ENCODE data around the gene OR56A5.

OR56A5 gene

DNA sequence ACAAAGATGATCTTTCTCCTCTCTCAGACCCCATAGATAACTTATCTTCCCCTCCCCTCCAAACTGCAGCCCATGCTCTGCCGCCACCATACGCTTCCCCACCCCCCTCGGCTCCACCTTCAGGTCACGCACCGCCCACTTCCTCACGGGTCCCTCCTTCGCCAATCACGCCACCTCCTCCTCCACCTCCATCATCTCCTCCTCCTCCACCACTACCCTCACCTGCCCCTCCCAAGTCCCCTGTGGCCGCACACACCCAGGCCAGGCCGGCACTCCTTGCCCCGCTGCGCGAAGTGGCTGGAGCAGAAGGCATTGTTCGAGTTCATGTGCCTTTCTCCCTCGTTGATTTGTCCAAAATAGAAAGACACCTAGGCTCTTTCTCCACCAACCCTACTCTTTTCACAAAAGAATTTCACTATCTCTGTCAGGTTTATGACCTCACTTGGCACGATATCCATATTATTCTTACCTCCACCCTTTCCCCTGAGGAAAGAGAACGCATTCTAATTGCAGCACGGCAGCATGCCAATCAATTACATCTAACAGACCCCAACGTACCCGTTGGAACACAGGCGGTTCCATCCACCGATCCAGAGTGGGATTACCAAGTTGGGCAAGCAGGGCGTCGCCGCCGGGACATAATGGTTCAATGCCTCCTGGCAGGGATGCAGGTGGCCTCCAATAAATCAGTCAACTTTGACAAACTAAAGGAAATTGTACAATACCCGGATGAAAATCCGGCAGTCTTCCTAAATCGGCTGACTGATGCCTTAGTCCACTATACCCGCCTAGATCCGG is 38.5 kb downstream of the OR56A5 start:
- Histone ChIP-seq H3K4me2 (ENCODE audit: low read depth, low read length) (no peak overlapping the region), H3K9me2 (replicated peaks; ENCODE audit: insufficient read depth, low read length) (no peaks in the 10 kb centered on the region), H3F3A (ENCODE audit: insufficient read depth, low read length) (no peaks in the 10 kb centered on the region), H3K9ac (ENCODE audit: low read length) (no peak overlapping the region), H3K4me3 (ENCODE audit: low read length) (no peak overlapping the region), H3K27me3 (replicated peaks; ENCODE audit: insufficient read depth, low read length) (no peaks in the 10 kb centered on the region), H4K20me1 (ENCODE audit: insufficient read depth, low read length) (no peaks in the 10 kb centered on the region), H3K9me3 (replicated peaks; ENCODE audit: insufficient read depth, low read length) (no peaks in the 10 kb centered on the region), H3K36me3 (replicated peaks; ENCODE audit: insufficient read depth, low read length) (no peaks in the 10 kb centered on the region), H3K27ac (ENCODE audit: low read length) (no peak overlapping the region), H3K79me2 (ENCODE audit: low read length) (no peaks in the 10 kb centered on the region), H2AFZ (ENCODE audit: low read length) (no peak overlapping the region), H3K4me1 (ENCODE audit: low read length) (no peaks in the 10 kb centered on the region)
- TF ChIP-seq, protein P1, sequence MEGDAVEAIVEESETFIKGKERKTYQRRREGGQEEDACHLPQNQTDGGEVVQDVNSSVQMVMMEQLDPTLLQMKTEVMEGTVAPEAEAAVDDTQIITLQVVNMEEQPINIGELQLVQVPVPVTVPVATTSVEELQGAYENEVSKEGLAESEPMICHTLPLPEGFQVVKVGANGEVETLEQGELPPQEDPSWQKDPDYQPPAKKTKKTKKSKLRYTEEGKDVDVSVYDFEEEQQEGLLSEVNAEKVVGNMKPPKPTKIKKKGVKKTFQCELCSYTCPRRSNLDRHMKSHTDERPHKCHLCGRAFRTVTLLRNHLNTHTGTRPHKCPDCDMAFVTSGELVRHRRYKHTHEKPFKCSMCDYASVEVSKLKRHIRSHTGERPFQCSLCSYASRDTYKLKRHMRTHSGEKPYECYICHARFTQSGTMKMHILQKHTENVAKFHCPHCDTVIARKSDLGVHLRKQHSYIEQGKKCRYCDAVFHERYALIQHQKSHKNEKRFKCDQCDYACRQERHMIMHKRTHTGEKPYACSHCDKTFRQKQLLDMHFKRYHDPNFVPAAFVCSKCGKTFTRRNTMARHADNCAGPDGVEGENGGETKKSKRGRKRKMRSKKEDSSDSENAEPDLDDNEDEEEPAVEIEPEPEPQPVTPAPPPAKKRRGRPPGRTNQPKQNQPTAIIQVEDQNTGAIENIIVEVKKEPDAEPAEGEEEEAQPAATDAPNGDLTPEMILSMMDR (IDR thresholded peaks at IDR 0.05; ENCODE audit: low read length) = no peak
- no peak for TF ChIP-seq EZH2phosphoT487 (IDR thresholded peaks at IDR 0.05; ENCODE audit: low read length)
- TF ChIP-seq EZH2 (optimal IDR thresholded peaks at IDR 0.05; ENCODE audit: low read depth, low read length) = no peak
- no peak for DNase-seq

DNA sequence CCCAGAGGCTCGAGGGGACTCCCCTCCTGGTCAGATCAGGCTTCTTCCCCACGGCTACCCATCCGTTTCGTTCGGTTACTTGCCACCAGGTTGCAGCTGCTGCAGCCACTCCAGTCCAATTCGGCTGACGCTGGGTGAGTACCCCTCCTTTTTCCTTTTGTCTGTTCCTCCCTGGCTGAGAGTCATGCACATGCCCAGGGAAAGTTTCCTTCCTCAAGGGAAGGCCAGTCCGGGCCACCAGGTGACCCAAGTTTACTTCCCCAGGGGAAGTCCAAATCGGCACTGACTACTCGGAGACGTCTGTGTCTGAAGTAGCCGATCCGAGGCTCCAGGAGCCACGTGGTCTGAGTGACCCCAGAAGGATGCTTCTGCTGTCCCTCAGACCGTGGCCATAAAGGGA is 39.5 kb downstream of the OR56A5 start:
- H3K9me2 ChIP-seq (replicated peaks; ENCODE audit: insufficient read depth, low read length) = no peaks in the 10 kb centered on the region
- H3K4me3 ChIP-seq (ENCODE audit: low read length) = no peak overlapping the region
- no peak overlapping the region for H3K4me2 ChIP-seq (ENCODE audit: low read depth, low read length)
- H3K4me1 ChIP-seq (ENCODE audit: low read length) = no peaks in the 10 kb centered on the region
- no peak overlapping the region for H2AFZ ChIP-seq (ENCODE audit: low read length)
- H3K9me3 ChIP-seq (replicated peaks; ENCODE audit: insufficient read depth, low read length) = no peaks in the 10 kb centered on the region
- H3K9ac ChIP-seq (ENCODE audit: low read length) = no peak overlapping the region
- no peaks in the 10 kb centered on the region for H3K79me2 ChIP-seq (ENCODE audit: low read length)
- H3K36me3 ChIP-seq (replicated peaks; ENCODE audit: insufficient read depth, low read length) = no peaks in the 10 kb centered on the region
- H3F3A ChIP-seq (ENCODE audit: insufficient read depth, low read length) = no peaks in the 10 kb centered on the region
- no peaks in the 10 kb centered on the region for H4K20me1 ChIP-seq (ENCODE audit: insufficient read depth, low read length)
- no peak for DNase-seq
- H3K27me3 ChIP-seq (replicated peaks; ENCODE audit: insufficient read depth, low read length) = no peaks in the 10 kb centered on the region
- H3K27ac ChIP-seq (ENCODE audit: low read length) = no peak overlapping the region
- no peak for TF ChIP-seq EZH2 (optimal IDR thresholded peaks at IDR 0.05; ENCODE audit: low read depth, low read length)
- TF ChIP-seq, protein P1 (IDR thresholded peaks at IDR 0.05; ENCODE audit: low read length) = no peak
- no peak for TF ChIP-seq EZH2phosphoT487 (IDR thresholded peaks at IDR 0.05; ENCODE audit: low read length)

DNA sequence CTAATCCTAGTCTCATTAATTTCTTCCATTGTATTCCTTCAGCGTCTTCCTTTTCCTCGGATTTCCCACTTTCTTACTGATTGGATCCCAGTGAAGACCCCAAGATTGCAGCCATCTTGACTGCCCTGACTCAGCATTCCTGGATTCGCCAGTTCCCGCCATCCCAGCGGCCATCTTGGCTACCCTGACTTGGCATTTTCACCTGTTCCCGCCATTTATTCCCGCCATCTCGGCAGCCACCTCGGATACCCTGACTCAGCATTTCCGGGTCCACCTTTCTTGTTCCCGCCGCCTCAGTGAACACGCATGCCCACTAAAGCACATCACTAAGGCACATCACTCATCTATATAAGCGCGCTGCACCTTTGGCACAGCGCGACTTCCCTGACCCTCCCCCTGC is 40.0 kb downstream of the OR56A5 start:
- TF ChIP-seq, protein P1 (IDR thresholded peaks at IDR 0.05; ENCODE audit: low read length) = no peak
- TF ChIP-seq EZH2phosphoT487 (IDR thresholded peaks at IDR 0.05; ENCODE audit: low read length) (no peak), EZH2 (optimal IDR thresholded peaks at IDR 0.05; ENCODE audit: low read depth, low read length) (no peak)
- no peaks in the 10 kb centered on the region for H3F3A ChIP-seq (ENCODE audit: insufficient read depth, low read length)

More for the DNA sequence above, 40.0 kb downstream of the OR56A5 start:
- H3K4me2 ChIP-seq (ENCODE audit: low read depth, low read length) = no peak overlapping the region
- H3K4me3 ChIP-seq (ENCODE audit: low read length) = no peak overlapping the region
- no peak overlapping the region for H2AFZ ChIP-seq (ENCODE audit: low read length)
- H3K9ac ChIP-seq (ENCODE audit: low read length) = no peak overlapping the region
- no peak for DNase-seq
- no peaks in the 10 kb centered on the region for H3K36me3 ChIP-seq (replicated peaks; ENCODE audit: insufficient read depth, low read length)
- no peaks in the 10 kb centered on the region for H3K9me3 ChIP-seq (replicated peaks; ENCODE audit: insufficient read depth, low read length)
- no peaks in the 10 kb centered on the region for H3K9me2 ChIP-seq (replicated peaks; ENCODE audit: insufficient read depth, low read length)
- no peak overlapping the region for H3K27ac ChIP-seq (ENCODE audit: low read length)
- H3K27me3 ChIP-seq (replicated peaks; ENCODE audit: insufficient read depth, low read length) = no peaks in the 10 kb centered on the region
- H3K79me2 ChIP-seq (ENCODE audit: low read length) = no peaks in the 10 kb centered on the region
- no peaks in the 10 kb centered on the region for H4K20me1 ChIP-seq (ENCODE audit: insufficient read depth, low read length)
- H3K4me1 ChIP-seq (ENCODE audit: low read length) = no peaks in the 10 kb centered on the region

Data from MM.1S (cell line).